Stimulated activated CD8-positive, alpha-beta memory T cell treated with anti-CD3 and anti-CD28 coated beads, Interleukin-7, amount 100 ng/mL, for 24 hours (primary cell): Measurements from ENCODE around the gene APC.
"Not testable (repeated sequence)": the region's sequence is repeated elsewhere in the genome, so short reads cannot be mapped to it uniquely, and the experiment has no call there.

Experiments used
- DNase-seq: peaks from one replicate; pipeline ENCODE4 v3.0.0-alpha.2; 2020; ENCODE audit warnings: low read depth

Gene APC

GRCh38 chr5:112716895-112717294, 20.8 kb upstream of the APC start:
- DNase-seq = not testable (repeated sequence)

GRCh38 chr5:112717506-112718082, 20.1 kb upstream of the APC start:
- no peak for DNase-seq

- DNase-seq = no peak
Observed at GRCh38 chr5:112718344-112718743, 19.3 kb upstream of the APC start.

GRCh38 chr5:112720576-112720975, 17.1 kb upstream of the APC start:
- no peak for DNase-seq

GRCh38 chr5:112724901-112725300, 12.8 kb upstream of the APC start:
- DNase-seq = no peak

GRCh38 chr5:112729630-112730029, 8.1 kb upstream of the APC start:
- DNase-seq = no peak

- no peak for DNase-seq
Observed at GRCh38 chr5:112732131-112732530, 5.6 kb upstream of the APC start.

GRCh38 chr5:112733586-112733985, 4.1 kb upstream of the APC start:
- DNase-seq = no peak

GRCh38 chr5:112734597-112734996, 3.1 kb upstream of the APC start:
- no peak for DNase-seq

- DNase-seq = no peak
Observed at GRCh38 chr5:112735702-112736101, 2.0 kb upstream of the APC start.

GRCh38 chr5:112737070-112737462, 619 bp upstream of the APC start:
- no peak for DNase-seq

GRCh38 chr5:112738191-112738560, 491 bp downstream of the APC start:
- no peak for DNase-seq

GRCh38 chr5:112742424-112742823, 4.7 kb downstream of the APC start:
- DNase-seq = no peak

- no peak for DNase-seq
Observed at GRCh38 chr5:112743631-112744030, 5.9 kb downstream of the APC start.

GRCh38 chr5:112752335-112752734, 14.7 kb downstream of the APC start:
- no peak for DNase-seq

- DNase-seq = no peak
Observed at GRCh38 chr5:112755703-112756102, 18.0 kb downstream of the APC start.

- no peak for DNase-seq
Observed at GRCh38 chr5:112757468-112758208, 20.0 kb downstream of the APC start.

GRCh38 chr5:112758676-112759075, 21.0 kb downstream of the APC start:
- DNase-seq = no peak

- no peak for DNase-seq
Observed at GRCh38 chr5:112762113-112762810, 24.6 kb downstream of the APC start.

GRCh38 chr5:112763165-112763564, 25.5 kb downstream of the APC start:
- no peak for DNase-seq

- DNase-seq = no peak
Observed at GRCh38 chr5:112772124-112772523, 34.4 kb downstream of the APC start.

- DNase-seq = no peak
Observed at GRCh38 chr5:112776301-112776856, 38.7 kb downstream of the APC start.

GRCh38 chr5:112779531-112779930, 41.8 kb downstream of the APC start:
- DNase-seq = no peak
